HG03342 (cell line): ENCODE measurements around the gene AGBL1.
"Not testable (repeated sequence)": the region's sequence is repeated elsewhere in the genome, so short reads cannot be mapped to it uniquely, and the experiment has no call there.

Experiments used
- ATAC-seq: cut with Tn5 transposase; IDR thresholded peaks from one replicate; pipeline ENCODE4 v1.9.1; 2021; ENCODE audit warnings: mild to moderate bottlenecking, moderate library complexity; ENCODE audit not compliant: unreplicated experiment

The AGBL1 gene

DNA sequence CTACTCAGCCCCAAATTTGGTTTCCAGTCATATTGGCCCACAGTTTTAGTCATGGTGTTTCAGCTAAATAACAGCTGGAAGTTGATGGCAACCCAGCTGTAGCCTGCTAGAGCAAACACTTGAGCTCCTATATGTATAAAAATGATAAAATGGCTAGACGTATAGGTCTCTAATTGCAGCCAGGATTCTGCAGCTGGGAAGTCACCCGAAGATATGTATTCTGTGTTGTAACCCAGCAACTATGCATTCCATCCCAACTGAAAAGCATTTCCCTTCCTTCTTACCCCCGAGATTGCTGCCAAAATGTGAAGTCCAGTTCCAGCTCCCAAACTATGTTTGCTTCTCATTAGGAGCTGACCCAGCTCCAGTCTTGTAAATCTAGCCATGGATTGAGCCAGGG, 408.4 kb downstream of the AGBL1 start:
- no peak for ATAC-seq

DNA sequence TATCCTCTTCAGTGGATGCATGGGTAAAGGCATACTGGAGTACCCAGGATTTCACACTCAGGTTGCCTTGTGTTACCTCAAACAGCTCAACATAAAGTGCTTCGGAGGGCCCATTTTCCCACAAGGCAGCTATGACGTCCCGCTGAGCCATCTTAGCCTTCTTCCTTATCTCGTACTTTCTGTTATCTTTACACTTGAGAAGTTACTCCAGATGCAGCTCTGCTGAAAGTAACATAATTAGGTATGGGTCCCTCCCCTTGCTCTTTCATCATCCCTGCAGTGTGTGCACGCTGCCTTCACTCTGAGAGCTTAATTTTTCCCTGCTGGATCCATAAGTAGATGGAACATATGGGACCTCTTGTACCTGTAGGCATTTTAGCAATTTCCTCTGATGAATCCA, 410.3 kb downstream of the AGBL1 start:
- ATAC-seq: no peak

DNA sequence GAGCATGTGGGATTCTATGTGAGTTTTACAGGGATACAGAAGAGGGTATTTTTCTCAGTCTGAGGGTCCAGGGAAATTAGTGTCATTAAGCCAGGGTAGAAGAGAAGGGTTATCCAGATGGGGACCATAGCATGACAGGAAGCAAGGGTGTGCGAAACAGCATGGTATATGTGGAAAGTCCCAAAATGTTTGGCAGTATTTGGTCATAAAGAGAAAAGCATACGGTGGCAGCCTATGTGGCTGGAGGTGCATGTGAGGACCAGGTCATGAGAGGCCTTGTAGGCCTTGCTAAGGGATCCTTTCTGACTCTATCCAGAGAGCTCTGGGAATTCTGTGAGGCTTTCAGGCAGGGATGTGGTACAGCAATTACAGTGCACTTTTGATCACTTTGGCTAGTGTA, 411.4 kb downstream of the AGBL1 start:
- no peak for ATAC-seq

DNA sequence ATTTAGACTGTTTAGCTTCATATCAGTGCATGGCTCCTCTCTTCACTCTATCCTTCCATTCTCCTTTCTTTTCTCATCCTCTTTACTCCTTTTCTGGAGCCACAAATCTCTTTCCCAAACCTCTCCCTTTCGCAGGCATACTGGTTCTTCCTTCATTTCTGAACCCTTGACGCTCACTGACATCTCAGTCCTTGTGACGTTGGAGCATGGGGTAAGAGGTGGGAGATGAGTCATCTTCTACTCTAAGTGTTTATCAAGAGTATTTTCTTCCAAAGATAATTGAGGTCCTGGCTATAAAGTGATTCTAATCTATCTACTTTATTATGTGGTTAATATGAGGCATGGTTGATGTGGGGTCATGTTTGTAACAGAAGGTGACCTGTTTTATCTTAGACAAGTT, 414.2 kb downstream of the AGBL1 start:
- ATAC-seq: no peak

DNA sequence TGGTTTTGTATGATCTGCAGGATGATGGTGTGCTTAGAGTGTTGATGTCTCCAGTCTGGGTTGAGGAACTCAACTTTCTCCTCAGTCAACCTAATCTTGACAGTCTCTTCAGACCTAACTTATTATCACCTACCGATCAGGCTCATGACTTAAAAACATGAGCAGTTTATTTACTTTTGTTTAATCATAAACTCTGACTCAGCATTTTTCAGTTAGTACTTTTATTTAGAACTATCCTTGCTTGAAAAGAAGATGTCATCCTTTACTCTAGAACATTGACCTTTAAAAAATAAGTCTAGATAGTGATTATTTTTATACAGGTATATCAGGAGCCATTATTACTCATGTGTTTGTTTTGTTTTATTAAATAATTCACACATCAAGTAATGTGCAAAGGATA, 414.8 kb downstream of the AGBL1 start:
- no peak for ATAC-seq

DNA sequence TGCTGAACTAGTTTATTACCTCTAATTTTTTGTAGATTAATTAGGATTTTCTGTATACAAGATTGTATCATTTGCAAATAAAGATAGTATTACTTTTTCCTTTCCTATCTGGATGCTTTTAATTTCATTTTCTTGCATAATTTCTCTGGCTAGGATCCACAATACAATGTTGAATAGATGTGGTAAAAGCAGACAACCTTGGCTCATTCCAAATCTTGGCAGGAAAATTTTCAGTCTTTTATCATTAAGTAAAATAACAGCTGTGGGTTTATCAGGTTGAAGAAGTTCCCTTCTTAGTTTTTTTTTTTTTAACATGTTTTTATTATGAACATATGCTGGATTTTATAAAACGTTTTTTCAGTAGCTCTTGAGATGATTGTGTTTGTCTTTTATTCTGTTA, 422.6 kb downstream of the AGBL1 start:
- ATAC-seq: no peak

GRCh38 chr15:86505951-86506350, 426.3 kb downstream of the AGBL1 start:
- ATAC-seq: no peak

DNA sequence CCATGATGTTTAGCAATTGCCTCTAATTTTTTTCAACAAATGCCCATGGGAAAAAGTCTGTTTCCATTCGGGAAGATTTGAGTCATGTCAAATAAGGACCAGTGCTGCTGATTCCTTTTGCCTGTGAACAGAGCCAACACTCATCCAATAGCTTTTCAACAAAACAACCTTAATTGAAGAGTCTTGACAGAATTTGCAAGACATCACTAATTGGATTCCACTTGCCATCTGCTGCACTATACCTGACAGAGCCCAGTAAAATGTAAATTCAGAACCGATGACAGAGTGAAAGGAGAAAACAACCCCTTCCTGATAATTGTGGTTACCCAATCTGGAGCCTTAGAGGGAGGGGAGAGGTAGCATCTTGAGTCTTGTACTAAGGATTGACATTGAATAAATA, 426.7 kb downstream of the AGBL1 start:
- no peak for ATAC-seq

- no peak for ATAC-seq
These were observed 436.0 kb downstream of the AGBL1 start for GRCh38 chr15:86515625-86516024.

GRCh38 chr15:86522721-86523120, 443.1 kb downstream of the AGBL1 start:
- ATAC-seq: no peak

GRCh38 chr15:86526938-86527690, 447.4 kb downstream of the AGBL1 start:
- ATAC-seq: no peak

GRCh38 chr15:86528094-86528493, 448.4 kb downstream of the AGBL1 start:
- ATAC-seq: not testable (repeated sequence)

- no peak for ATAC-seq
These were observed 458.5 kb downstream of the AGBL1 start for GRCh38 chr15:86538141-86538540.

DNA sequence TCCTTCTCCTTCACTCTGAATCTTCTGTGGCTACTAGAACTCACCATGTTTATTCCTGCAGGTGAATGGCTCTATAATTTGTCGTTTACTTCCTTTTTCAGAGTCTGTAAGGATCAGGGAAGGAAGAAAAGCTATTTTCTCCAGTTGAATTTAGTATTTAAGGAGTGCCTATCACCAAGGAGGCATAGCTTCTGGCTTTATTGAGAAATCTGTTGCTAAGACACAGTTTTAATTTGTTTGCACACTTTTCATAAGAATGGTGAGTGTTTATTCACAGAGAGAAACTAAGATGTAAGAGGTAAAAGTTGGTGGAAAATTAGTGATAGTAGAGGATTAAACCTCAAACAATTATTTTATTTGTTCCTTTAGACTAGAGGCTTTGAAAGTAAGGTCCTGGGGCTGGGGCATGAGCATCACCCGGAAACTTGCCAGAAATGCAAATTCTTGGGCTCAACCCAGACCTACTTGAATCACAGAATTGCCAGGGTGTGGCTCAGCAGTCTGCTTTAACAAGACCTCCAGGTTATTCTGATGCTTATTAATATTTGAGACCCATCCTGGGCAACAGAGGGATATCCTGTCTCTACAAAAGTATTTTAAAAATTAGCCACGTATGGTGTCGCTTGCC, 461.3 kb downstream of the AGBL1 start:
- ATAC-seq: no peak

DNA sequence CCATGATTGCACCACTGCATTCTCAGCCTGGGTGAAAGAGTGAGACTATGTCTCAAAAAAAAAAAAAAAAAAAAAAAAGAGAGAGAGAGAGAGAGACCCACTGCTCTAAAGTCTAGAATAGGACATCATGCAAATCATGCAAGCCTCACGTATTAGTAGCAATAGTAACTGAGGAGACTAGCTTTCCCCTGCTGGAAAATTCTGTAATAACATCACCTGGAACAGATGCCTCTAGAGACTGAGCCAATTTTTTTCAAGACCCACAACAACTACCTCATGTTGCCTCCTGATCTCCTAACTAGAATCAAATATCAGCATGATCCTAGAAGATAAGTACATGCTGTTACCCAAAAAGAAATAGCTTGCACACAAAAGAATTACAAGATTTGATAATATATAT, 461.9 kb downstream of the AGBL1 start:
- ATAC-seq: no peak

- no peak for ATAC-seq
These were observed 470.4 kb downstream of the AGBL1 start for GRCh38 chr15:86550075-86550474.

- no peak for ATAC-seq
These were observed 473.4 kb downstream of the AGBL1 start for GRCh38 chr15:86553108-86553507.

DNA sequence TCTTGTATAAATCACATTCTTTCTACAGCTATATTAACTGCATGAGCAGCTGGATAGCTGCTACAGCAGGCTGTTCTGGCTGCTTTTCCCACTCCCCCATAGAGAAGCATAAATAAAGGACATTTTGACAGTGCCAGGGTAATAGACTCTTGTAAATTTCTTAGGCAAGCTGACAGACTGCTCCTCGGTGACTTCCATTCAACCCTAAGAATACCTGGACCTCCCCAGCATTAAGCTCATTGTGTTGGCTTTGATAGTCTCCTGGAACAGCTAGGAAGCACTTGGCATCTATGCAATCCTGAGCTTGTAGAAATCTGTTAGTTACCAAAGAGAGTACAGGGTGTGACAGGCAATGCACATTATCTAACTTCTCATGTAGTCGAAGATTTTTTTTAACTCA, 475.4 kb downstream of the AGBL1 start:
- no peak for ATAC-seq

- no peak for ATAC-seq
These were observed 476.3 kb downstream of the AGBL1 start for GRCh38 chr15:86555939-86556338.

- ATAC-seq: no peak
These were observed 476.8 kb downstream of the AGBL1 start for GRCh38 chr15:86556396-86557017.

- no peak for ATAC-seq
These were observed 477.4 kb downstream of the AGBL1 start for GRCh38 chr15:86557018-86557550.

- no peak for ATAC-seq
These were observed 478.6 kb downstream of the AGBL1 start for GRCh38 chr15:86558252-86558651.
